HG03066 (cell line): ENCODE results near the gene HSPB6.

Experiments
- ATAC-seq: cut with Tn5 transposase; IDR thresholded peaks from one replicate; pipeline ENCODE4 v1.9.1; 2021; ENCODE audit warnings: low read depth; ENCODE audit not compliant: unreplicated experiment

HSPB6 gene

DNA sequence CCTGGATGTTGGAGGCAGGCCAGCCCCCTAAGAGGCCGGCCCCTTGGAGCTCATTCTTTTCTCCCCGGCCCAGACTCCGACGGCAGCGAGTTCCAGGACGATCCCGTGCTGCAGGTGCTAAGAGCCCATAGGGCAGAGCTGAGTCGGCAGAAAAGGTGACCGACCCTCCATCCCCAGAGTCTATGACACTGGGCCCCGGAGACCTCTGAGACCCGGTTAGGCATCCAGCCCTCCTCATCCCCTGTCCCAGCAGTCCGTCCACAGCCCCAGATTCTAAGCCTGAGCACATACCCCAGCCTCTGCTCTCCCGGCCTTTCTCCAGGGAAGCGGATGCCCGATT is 11.2 kb upstream of the HSPB6 start:
- ATAC-seq = no peak

DNA sequence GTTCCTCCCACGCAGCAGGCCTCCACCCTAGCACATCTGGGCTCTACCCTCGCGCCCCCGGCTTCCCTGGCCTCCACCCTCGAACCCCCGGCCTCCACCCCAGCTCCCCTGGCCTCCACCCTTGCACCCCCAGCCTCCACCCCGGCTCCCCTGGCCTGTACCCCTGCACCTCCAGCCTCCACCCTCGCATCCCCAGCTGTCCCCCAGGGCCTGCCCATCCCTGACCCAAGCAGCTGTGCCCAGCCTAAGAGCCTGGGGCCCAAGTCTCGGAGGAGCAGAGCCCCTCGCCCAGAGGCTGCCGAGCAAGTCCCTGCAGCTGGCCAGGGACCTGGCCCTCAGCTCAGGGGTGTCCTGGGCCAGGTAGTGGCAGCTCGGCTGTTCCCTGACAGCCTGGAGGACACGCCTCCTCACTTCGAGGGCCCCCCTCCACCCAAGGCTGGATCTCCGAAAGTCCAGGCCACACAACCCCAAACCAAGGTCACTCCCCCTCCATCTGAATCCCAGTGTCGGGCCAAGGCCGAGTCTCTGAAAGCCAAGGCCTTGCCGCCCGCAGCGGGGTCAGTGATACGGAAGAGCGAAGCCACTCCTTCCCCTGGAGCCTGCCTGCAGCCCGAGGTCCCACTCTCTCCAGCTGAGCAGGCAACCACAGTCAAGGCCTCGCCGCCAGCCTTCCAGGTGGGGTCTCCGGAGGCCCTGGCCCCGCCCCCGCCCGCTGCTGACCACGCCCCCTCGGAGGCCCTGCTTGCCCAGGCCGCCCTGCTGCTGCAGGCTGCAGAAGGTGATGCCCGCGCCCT is 10.7 kb upstream of the HSPB6 start:
- ATAC-seq = no peak

DNA sequence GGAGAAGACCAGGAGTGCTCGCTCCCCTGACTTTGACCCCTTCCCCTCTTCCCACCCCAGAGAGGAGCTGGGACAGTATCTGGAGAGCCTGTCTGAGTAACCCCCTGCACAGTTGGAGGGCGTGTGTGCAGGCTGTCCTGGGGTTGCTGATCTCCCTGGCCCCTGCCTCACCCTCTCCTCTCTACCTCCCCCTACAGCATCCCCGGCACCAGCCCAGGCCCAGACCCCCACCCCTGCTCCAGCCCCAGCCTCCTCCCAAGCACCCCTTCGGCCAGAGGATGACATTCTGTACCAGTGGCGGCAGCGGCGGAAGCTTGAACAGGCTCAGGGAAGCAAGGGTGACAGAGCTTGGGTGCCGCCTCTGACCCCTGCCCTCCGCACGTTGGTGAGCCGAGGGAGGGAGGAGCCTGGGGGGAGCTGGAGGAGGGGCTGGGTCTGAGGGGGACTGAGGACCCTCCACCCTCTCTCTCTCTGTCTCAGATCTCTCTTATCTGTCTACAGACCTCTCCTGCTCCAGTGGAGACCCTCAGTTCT is 9.8 kb upstream of the HSPB6 start:
- ATAC-seq = no peak

DNA sequence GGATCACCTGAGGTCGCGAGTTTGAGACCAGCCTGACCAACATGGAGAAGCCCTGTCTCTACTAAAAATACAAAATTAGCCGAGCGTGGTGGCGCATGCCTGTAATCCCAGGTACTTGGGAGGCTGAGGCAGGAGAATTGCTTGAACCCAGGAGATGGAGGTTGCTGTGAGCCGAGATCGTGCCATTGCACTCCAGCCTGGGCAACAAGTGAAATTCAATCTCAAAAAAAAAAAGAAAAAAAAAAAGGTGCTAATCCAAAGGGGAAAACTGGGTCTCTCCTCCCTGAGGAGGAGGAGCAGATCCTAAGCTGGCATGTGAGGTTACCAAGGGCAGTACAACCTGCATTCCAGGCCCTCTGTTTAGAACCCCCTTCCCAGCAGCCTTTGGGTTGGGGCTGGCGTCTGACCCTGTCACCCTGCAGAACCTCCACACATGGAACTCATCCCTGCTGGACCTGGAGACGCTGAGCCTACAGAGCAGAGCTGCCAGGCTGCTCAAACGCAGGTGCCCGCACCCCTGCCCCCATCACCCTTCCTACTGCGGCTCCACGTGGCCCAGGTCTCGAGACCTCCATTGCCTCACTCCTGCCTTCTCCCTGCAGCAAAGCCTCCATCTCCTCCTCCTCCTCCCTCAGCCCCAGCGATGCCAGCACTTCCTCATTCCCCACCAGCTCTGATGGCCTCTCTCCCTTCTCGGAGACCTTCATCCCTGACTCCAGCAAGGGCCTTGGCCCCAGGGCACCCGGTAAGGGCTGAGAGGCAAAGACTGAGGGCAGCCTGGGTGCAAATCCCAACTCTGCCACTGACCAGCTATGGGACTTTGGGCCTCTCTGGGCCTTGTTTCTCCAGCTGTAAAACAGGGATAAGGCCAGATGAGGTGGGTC is 7.8 kb upstream of the HSPB6 start:
- no peak for ATAC-seq

DNA sequence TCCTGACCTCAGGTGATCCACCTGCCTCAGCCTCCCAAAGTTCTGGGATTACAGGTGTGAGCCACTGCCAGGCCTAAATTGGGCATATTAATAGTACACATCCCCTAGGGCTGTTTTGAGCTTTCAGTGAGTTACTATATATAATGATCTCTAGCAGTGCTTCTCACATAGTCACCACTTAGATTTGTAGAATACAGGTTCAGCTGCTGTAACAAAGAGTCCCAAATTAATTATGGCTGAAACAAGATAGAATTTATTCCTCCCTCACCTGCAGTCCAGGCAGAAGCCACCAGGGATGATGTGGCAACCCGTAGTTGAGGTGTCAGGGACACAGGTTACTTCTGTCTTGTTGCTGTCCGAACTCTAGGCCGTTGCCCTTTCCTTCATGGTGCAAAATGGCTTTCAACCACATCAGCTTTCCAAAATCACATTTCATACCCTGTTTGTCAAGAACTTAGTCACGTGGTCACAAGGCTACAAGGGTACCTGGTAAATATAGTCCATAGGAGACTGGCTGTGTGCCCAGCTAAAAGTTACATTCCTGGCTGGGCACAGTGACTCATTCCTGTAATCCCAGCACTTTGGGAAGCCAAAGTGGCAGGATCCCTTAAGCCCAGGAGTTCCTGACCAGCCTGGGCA is 4.0 kb upstream of the HSPB6 start:
- ATAC-seq = no peak

DNA sequence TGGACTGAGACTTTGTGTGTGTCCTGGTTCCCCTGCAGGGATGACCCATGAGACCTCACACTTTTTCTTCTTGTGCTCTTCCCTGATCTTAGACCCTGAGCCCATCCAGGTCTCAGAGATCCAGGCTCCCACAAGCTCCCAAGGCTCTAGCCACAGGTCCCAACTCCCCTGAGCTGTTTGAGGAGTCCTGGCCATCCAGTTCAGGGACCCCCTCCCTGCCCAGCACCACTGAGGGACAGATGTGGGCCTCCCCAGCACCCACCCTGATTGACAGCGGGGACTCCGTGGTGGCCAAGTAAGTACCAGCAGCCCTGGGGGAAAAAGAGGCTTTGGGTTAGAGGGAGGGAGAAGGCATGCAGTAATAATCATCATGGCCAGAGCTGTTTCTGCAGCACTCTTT is 2.9 kb upstream of the HSPB6 start:
- no peak for ATAC-seq

DNA sequence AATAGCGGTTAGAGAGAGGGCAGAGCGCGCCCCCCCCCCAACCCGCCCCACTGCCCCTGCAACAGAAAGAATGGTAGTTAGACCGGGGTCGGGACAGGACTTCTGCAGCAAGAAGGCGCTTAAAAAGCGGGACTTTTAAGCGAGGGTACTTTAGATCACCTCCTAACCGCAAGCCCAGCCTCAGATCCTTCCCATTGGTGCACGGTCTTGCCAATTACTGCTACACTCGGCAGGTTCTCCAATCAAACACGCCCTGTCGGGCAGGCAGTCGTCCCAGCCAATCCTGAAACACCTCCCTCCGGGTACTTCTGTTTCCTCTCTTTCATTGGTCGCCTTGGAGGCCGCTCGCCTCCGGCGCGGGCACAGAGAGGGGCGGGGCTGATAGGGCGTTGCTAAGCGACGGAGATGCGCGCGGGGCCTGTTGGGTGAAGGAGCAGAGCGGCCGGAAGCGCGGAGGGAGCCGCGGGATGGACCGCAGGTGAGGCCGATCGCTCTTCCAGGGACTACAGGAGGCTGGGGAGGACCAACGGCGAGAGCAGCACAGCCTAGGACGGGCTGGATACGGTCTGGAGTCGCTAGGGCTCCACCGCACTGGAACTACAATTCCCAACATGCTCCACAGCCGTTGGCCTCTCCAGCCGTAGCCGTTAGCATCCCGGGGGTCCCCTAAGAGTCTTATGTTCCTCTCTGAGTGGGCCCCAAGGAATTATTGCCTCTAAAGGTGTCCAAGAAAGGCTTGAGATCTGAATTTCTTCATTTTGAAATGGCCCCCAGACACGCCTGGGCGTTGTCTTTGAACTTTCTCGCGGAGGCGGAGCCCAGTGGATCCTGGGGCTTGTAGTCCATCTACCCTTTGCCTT is 1.1 kb upstream of the HSPB6 start, which contains the start of gene PROSER3:
PROSER3 (plus strand) TSS at position 428 of the 860 bp plus-strand sequence; CDS start at position 468, 40 bp downstream.
- ATAC-seq = peak; percentile 95

DNA sequence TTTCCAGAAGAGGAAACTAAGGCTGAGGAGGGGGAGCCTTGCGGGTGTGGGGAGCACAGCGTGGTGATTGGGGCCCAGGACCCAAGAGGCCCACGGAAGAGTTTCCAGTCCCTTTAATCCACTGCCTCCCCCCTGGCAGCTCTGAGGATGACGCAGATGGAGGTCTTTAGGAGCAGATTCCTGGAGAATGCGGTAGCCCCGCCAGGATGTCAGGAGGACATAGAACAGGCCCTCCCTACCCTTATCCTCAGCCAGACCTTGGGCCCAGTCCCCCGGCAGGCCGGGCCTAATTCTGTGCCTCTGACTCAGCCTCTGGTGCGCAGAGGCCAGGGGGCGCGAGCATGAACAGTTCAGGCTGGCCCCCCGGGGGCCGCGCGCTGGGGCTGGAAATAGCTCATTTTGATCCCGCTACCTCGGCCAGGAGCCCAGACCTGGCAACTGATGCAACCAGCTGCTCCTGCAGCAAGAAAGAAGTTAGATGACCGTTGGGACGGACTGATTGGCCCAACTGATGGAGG is 461 bp upstream of the HSPB6 start:
- no peak for ATAC-seq

DNA sequence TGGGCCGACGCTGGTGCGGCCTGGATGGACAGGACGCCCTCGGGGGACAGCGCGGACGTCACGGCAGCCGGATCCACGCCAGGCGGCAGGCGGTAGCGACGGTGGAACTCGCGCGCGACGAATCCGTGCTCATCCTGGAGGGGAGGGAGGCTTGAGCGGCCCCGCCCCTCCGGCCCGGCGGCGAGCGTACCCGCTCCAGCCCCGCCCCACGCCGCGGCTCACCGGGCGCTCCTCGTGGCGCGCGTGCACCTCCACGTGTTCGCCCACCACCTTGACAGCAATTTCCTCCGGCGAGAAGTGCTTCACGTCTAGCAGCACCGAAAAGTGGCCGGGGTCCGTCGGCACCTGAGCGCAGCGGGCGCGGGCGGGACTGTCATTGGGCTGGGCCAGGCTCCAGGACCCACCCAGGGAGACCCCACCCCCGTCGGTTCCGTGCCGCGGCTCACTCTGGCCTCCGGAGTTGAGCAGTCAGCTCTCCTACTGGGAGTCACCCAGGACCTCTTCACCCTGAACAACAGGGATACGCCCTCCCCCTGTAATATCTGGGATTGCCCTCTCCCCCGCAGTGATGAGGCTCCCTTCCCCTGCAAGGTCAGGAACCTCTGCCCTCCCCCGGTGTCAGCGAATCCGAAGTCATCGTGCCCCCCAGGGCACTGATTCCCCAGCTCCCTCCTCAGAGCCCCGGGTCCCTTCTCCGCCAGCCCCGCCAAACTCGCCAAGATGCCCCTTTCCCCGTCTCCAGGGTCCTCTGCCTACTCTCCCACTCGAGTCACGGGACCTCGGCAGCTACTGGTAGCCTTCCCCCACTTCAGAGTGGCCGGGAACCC is 1.1 kb downstream of the HSPB6 start:
- ATAC-seq = no peak

DNA sequence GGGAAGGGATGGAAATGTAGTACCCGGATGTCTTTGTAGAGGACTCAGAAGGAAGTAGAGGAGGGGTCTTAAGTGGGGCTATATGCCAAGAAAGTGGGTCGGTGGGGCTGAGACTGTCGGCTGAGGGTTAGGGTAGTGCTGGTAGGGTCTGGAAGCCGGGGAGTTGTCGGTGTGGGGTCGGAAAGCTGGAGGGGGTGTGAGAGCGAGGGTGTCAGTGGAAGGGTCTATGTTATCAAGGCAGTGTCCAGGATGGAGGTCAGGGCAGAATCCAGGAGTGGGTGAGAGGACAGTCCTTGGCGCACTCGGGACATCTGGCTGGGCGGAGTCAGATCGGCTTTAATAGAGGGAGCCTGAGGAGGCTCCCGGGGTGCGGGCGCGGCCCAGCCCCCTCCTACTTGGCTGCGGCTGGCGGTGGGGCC is 1.7 kb downstream of the HSPB6 start:
- no peak for ATAC-seq

DNA sequence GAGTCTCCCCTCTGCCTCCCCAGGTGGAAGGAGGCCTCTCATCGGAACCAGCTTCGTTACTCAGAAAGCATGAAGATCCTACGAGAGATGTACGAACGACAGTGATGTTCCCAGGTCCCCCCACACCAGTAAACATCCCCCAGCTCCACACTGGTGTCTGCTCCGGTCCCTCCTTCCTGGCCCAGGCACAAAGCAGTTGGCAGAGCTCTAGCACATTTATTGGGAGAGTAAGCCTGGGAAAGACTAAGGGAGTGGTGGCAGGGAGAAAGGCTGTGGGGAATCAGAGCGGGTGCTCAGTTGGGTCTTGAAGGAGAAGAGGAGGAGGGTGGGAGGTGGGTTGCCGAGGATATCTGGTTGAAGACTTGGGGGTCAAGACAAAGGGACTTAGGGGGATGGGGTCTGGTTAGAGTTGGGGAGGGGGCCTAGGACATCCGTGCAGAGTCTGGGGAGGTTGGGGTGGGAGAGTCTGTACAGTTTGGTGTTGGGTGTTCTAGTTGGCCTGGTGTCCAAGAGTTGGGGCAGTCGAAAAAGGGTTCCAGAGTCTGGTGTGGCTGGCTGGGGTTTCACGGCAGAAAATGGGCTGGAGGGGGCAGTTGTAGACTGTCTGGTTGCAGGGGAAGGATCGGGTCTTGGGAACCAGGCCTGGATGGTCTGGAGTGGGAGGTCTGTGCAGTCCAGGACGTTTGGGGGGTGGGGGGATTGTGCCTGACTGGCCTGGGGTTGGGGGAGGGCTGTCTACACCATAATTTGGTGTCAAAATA is 2.3 kb downstream of the HSPB6 start:
- no peak for ATAC-seq

DNA sequence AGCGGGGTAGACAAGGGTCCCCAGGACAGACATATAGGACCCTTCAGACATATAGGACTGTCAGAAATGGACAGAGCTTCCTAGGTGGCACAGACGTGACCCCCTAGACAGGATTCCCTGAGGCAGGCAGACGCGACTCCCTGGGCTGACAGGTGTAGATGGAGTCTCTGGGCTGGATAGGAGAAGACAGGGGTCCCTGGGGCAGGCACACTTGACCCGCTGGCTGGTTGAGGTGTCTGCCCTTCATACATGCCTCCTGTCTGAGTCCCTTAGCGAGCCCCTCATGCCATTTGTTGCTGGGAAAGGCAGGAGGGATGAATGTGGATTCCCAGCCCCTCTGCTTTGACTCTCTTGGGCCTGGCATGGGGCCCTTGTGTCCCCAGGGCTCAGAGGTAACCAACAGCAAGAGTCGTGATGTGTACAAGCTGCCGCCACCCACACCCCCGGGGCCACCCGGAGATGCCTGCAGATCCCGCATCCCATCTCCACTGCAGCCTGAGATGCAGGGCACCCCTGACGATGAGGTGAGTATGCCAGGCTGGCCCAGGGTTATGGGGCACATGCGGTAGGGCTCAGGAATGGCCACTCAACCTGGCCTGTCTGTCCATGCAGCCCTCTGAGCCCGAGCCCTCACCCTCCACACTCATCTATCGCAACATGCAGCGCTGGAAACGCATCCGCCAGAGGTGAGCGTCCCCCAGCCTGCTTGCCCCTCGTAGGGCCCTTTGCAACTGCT is 3.0 kb downstream of the HSPB6 start:
- ATAC-seq = no peak

DNA sequence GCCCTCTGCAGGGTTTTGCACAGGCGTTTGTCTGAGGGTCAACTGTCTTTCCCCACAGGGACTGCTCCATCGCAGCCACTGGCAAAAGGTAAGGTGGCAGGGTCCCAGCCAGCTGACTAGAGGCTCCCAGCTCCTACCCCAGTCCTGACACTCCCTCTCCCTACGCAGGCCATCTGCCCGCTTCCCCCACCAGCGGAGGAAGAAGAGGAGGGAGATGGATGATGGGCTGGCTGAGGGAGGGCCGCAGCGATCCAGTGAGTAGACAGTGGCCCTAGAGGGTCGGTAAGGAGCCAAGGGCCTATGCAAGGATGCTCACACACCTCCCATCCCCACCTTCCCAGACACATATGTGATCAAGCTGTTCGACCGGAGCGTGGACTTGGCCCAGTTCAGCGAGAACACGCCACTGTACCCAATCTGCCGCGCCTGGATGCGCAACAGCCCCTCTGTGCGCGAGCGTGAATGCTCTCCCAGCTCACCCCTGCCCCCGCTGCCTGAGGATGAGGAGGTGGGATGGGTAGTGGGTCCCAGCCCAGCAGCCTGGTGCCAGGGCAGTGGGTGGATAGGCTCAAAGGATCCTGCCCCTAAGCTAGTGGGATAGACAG is 4.0 kb downstream of the HSPB6 start:
- no peak for ATAC-seq

DNA sequence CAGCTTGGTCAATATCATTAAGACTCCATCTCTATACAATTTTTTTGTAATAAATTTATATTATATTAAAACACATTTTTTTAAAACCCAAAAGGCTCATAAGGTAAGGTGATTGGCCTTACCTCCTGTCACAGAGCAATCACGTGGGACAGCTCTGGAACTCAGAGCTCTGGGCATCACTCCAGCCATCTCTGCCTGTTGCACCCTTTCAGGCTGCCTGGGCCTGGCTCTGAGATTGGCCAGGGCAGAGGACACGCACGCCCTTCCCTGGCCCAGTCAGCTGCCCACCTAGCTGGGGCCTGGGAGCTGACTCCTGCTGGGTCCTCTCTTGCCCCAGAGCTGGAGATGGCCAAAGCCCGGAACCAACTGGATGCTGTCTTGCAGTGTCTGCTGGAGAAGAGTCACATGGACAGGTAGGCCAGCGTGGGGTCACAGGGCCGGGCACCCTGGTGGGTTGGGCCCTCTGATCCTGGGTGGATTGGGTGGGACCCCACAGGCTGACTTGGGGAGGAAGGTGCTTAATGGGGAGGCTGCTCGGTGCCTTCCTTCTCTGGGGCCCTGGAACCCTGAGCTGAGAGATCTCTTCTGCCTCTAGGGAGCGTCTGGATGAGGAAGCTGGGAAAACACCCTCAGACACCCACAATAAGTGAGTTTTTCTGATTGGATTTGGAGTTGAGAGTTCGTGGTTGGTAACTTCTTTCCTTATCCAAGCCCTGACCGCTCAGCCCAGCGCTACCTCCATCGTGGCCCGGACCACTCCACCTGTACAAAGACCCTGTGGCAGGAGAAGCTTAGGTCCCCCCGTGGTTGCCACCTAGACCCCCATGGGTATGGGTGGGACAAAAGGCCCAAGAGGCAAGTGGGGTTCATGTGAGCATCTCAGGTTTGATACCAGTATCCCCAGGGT is 4.7 kb downstream of the HSPB6 start:
- no peak for ATAC-seq

DNA sequence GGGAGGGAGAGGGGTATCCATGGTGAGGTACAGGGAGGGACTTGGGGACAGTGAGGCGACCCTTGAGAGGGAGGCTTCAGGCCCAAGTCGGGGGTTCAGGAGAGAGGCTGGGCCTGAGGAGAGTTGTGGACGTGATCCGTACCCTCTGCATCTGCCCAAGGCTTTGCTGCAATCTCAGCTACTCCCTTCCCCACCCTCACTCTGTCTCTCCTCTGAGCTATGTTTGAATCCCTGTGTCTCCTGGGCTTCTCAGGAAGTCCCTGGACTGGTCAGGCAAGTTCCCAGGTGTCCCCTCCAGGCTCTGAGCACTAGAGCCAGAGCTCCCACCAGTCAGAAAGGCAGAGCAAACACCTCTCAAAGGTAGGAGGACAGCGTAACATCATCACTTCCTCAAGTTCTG is 6.7 kb downstream of the HSPB6 start:
- no peak for ATAC-seq
